H9 (cell line): ENCODE measurements around the gene TJP2. TPM values are rescaled to one million over a fixed set of nuclear protein-coding genes. Genes with fewer than 3 reads are reported as not detected.

Source experiments
- DNase-seq: peaks from one replicate; pipeline ENCODE4 v3.0.0-alpha.2; 2017
- H2AFZ ChIP-seq: one replicate; pipeline ENCODE4 v1.6.1; 2013; ENCODE audit warnings: mild to moderate bottlenecking, low read length, control low read depth, moderate library complexity
- H2AK5ac ChIP-seq: 2 replicates; pipeline ENCODE4 v1.6.1; 2013; ENCODE audit warnings: low read length, control low read depth, mixed read lengths; ENCODE audit not compliant: insufficient read length
- H2BK120ac ChIP-seq: one replicate; pipeline ENCODE4 v1.6.1; 2013; ENCODE audit warnings: low read depth, mild to moderate bottlenecking, low read length, control low read depth, inconsistent platforms; ENCODE audit not compliant: poor library complexity, severe bottlenecking
- H2BK12ac ChIP-seq: 2 replicates; pipeline ENCODE4 v1.6.1; 2013; ENCODE audit warnings: low read length, control low read depth, mixed read lengths, low read depth; ENCODE audit not compliant: insufficient read length
- H2BK15ac ChIP-seq: 2 replicates; pipeline ENCODE4 v1.6.1; 2013; ENCODE audit warnings: low read depth, low read length, control low read depth
- H2BK20ac ChIP-seq: one replicate; pipeline ENCODE4 v1.6.1; 2013; ENCODE audit warnings: low read depth, mild to moderate bottlenecking, low read length, control low read depth, inconsistent platforms; ENCODE audit not compliant: poor library complexity, severe bottlenecking
- H2BK5ac ChIP-seq: 2 replicates; pipeline ENCODE4 v1.6.1; 2013; ENCODE audit warnings: low read length, control low read depth, mixed read lengths; ENCODE audit not compliant: insufficient read length
- H3K14ac ChIP-seq: 2 replicates; pipeline ENCODE4 v1.6.1; 2013; ENCODE audit warnings: low read length, control low read depth; ENCODE audit not compliant: insufficient read depth
- H3K18ac ChIP-seq: 2 replicates; pipeline ENCODE4 v1.6.1; 2013; ENCODE audit warnings: low read depth, mild to moderate bottlenecking, mixed read lengths, low read length, control low read depth; ENCODE audit not compliant: insufficient read length
- H3K23ac ChIP-seq: 2 replicates; pipeline ENCODE4 v1.6.1; 2013; ENCODE audit warnings: low read length, control low read depth, mixed read lengths, low read depth; ENCODE audit not compliant: insufficient read length
- H3K23me2 ChIP-seq: 2 replicates; pipeline ENCODE4 v1.6.1; 2013; ENCODE audit warnings: low read depth, mild to moderate bottlenecking, mixed read lengths, low read length, control low read depth; ENCODE audit not compliant: insufficient read length, poor library complexity, severe bottlenecking
- H3K27ac ChIP-seq: 2 replicates; pipeline ENCODE4 v1.5.1; 2013; ENCODE audit warnings: low read length, control low read depth, mixed read lengths, low read depth; ENCODE audit not compliant: insufficient read length
- H3K27me3 ChIP-seq: 2 replicates; pipeline ENCODE4 v1.6.1; 2013; ENCODE audit warnings: low read length, control low read depth, inconsistent platforms; ENCODE audit not compliant: insufficient read depth
- H3K4ac ChIP-seq: 2 replicates; pipeline ENCODE4 v1.6.1; 2013; ENCODE audit warnings: low read depth, mild to moderate bottlenecking, control low read depth, inconsistent platforms, low read length, moderate library complexity
- H3K4me1 ChIP-seq: 2 replicates; pipeline ENCODE4 v1.6.1; 2013; ENCODE audit warnings: low read length, control low read depth, inconsistent platforms; ENCODE audit not compliant: insufficient read depth
- H3K4me2 ChIP-seq: 2 replicates; pipeline ENCODE4 v1.6.1; 2013; ENCODE audit warnings: low read length, control low read depth, mixed read lengths; ENCODE audit not compliant: insufficient read length, insufficient read depth
- H3K56ac ChIP-seq: 2 replicates; pipeline ENCODE4 v1.6.1; 2013; ENCODE audit warnings: low read depth, mild to moderate bottlenecking, mixed read lengths, low read length, control low read depth; ENCODE audit not compliant: insufficient read length
- H3K79me1 ChIP-seq: 2 replicates; pipeline ENCODE4 v1.6.1; 2013; ENCODE audit warnings: low read depth, mild to moderate bottlenecking, moderate library complexity, low read length, control low read depth, inconsistent platforms; ENCODE audit not compliant: insufficient read depth, poor library complexity, severe bottlenecking
- H3K79me2 ChIP-seq: 2 replicates; pipeline ENCODE4 v1.6.1; 2013; ENCODE audit warnings: low read length, control low read depth, inconsistent platforms; ENCODE audit not compliant: insufficient read depth
- H3K9ac ChIP-seq: 2 replicates; pipeline ENCODE4 v1.6.1; 2013; ENCODE audit warnings: low read length, control low read depth, mixed read lengths; ENCODE audit not compliant: insufficient read length; ENCODE audit errors: extremely low read depth
- H3K9me3 ChIP-seq: one replicate; pipeline ENCODE4 v1.6.1; 2013; ENCODE audit warnings: low read depth, low read length, inconsistent platforms; ENCODE audit not compliant: control insufficient read depth
- H3T11ph ChIP-seq: one replicate; pipeline ENCODE4 v1.6.1; 2013; ENCODE audit warnings: mild to moderate bottlenecking, low read length, control low read depth, inconsistent platforms
- H4K20me1 ChIP-seq: one replicate; pipeline ENCODE4 v1.6.1; 2013; ENCODE audit not compliant: control insufficient read depth, insufficient read length, insufficient read depth
- H4K5ac ChIP-seq: 2 replicates; pipeline ENCODE4 v1.6.1; 2013; ENCODE audit warnings: low read depth, mild to moderate bottlenecking, mixed read lengths, low read length, control low read depth; ENCODE audit not compliant: insufficient read length
- H4K8ac ChIP-seq: replicated peaks from 2 replicates; pipeline ENCODE4 v1.6.1; 2013; ENCODE audit warnings: low read length, control low read depth, mixed read lengths, low read depth; ENCODE audit not compliant: insufficient read length
- H4K91ac ChIP-seq: 2 replicates; pipeline ENCODE4 v1.6.1; 2013; ENCODE audit warnings: low read depth, mild to moderate bottlenecking, moderate library complexity, mixed read lengths, low read length, control low read depth; ENCODE audit not compliant: insufficient read length
- H3K27ac Mint-ChIP-seq, 3 experiments: 2 replicates in 2 of 3; 3 replicates in 1 of 3; pipeline ENCODE4 v1.8.0; 2020 to 2021; ENCODE audit warnings: mixed read lengths in 3 of 3, mild to moderate bottlenecking in 1 of 3, moderate library complexity in 1 of 3
- H3K27me3 Mint-ChIP-seq: 2 replicates; pipeline ENCODE4 v1.8.0; 2021; ENCODE audit warnings: low read depth, mild to moderate bottlenecking, moderate library complexity, mixed read lengths
- H3K36me3 Mint-ChIP-seq, 3 experiments: 2 replicates in 2 of 3; 3 replicates in 1 of 3; pipeline ENCODE4 v1.8.0; 2020 to 2021; ENCODE audit warnings: low read depth in 3 of 3, mixed read lengths in 3 of 3; ENCODE audit not compliant: insufficient read depth in 1 of 3
- H3K4me1 Mint-ChIP-seq, 2 experiments: 2 replicates each; pipeline ENCODE4 v1.8.0; 2020; ENCODE audit warnings: mixed read lengths in 2 of 2
- H3K4me3 Mint-ChIP-seq, 2 experiments: 2 replicates in 1 of 2; 3 replicates in 1 of 2; pipeline ENCODE4 v1.8.0; 2020 to 2021; ENCODE audit warnings: mild to moderate bottlenecking in 2 of 2, mixed read lengths in 2 of 2, moderate library complexity in 1 of 2
- H3K9me3 Mint-ChIP-seq, 2 experiments: 2 replicates in 1 of 2; 3 replicates in 1 of 2; pipeline ENCODE4 v1.8.0; 2020; ENCODE audit warnings: mild to moderate bottlenecking in 2 of 2, mixed read lengths in 2 of 2, moderate library complexity in 1 of 2
- CTCF ChIP-seq: fragments of 200-600 bp; sonication (generic); conservative IDR thresholded peaks from 3 replicates; pipeline ENCODE4 v1.8.0; 2021; ENCODE audit warnings: antibody characterized with exemption, mild to moderate bottlenecking
- total RNA-seq: library from RNA; stranded (reverse); gene quantifications from 2 replicates; pipeline ENCODE4 v1.2.1, GENCODE V29; 2021

The TJP2 gene
- total RNA-seq, 1 experiment from 2014 or later: 130 TPM

GRCh38 chr9:69317894-69318293 is 143.8 kb downstream of the TJP2 start:
- no peak overlapping the region for H3K4me2 ChIP-seq
- no peak overlapping the region for H4K5ac ChIP-seq
- no peak for DNase-seq
- no peak overlapping the region for H2BK20ac ChIP-seq
- H3K9me3 ChIP-seq: peaks cover 10% of the 10 kb centered on the region
- H2BK5ac ChIP-seq: no peak overlapping the region
- TF ChIP-seq CTCF: no peak
- H2AFZ ChIP-seq: no peak overlapping the region
- H3K23me2 ChIP-seq: no peaks in the 10 kb centered on the region
- no peaks in the 10 kb centered on the region for H4K20me1 ChIP-seq
- H3K9me3 Mint-ChIP-seq: peaks cover 17 to 33% of the 10 kb centered on the region in 2 experiments
- H3K56ac ChIP-seq: no peak overlapping the region
- peaks cover 3% of the 10 kb centered on the region; the same call in 1 of the 2 replicates for H3K27me3 Mint-ChIP-seq
- no peak overlapping the region for H3K9ac ChIP-seq
- H2BK120ac ChIP-seq: no peak overlapping the region
- H3K4ac ChIP-seq: no peak overlapping the region
- peaks cover 9% of the 10 kb centered on the region; the same call in 1 of the 2 replicates for H3K4me1 ChIP-seq
- H2BK15ac ChIP-seq: no peak overlapping the region
- no peak overlapping the region for H3K18ac ChIP-seq
- H4K8ac ChIP-seq: no peak overlapping the region
- no peak overlapping the region for H3T11ph ChIP-seq
- H3K14ac ChIP-seq: no peak overlapping the region
- H3K23ac ChIP-seq: no peak overlapping the region
- no peaks in the 10 kb centered on the region for H3K79me2 ChIP-seq
- peaks cover 23 to 32% of the 10 kb centered on the region in 2 experiments for H3K4me1 Mint-ChIP-seq
- peaks cover 13 to 20% (median 18%) of the 10 kb centered on the region in 3 experiments for H3K36me3 Mint-ChIP-seq
- H3K4me3 Mint-ChIP-seq: no peak overlapping the region
- no peak overlapping the region for H4K91ac ChIP-seq
- H3K27me3 ChIP-seq: no peaks in the 10 kb centered on the region
- no peak overlapping the region for H3K27ac Mint-ChIP-seq
- no peak overlapping the region for H2BK12ac ChIP-seq
- H3K27ac ChIP-seq: no peak overlapping the region
- no peak overlapping the region for H2AK5ac ChIP-seq
- H3K79me1 ChIP-seq: no peaks in the 10 kb centered on the region
